DOHH2 (cell line): ENCODE measurements around the gene RASD2.

Experiments used
- H3F3A ChIP-seq: fragments of 200-600 bp; sonication (generic), shearing (Covaris generic); 2 replicates; pipeline ENCODE4 v1.6.0; 2016; ENCODE audit warnings: antibody characterized with exemption, mild to moderate bottlenecking; ENCODE audit not compliant: control insufficient read depth, insufficient read depth
- H3K27ac ChIP-seq: fragments of 200-600 bp; sonication (generic); 2 replicates; pipeline ENCODE4 v1.5.1; 2014; ENCODE audit warnings: low read depth, mild to moderate bottlenecking, low read length, moderate library complexity
- H3K27me3 ChIP-seq: fragments of 200-600 bp; sonication (generic); 2 replicates; pipeline ENCODE4 v1.6.1; 2014; ENCODE audit warnings: mild to moderate bottlenecking, low read length, mixed read lengths; ENCODE audit not compliant: control insufficient read depth
- H3K36me3 ChIP-seq: fragments of 200-600 bp; sonication (generic); 2 replicates; pipeline ENCODE4 v1.6.1; 2014; ENCODE audit warnings: mild to moderate bottlenecking, low read length, moderate library complexity, mixed read lengths; ENCODE audit not compliant: control insufficient read depth
- H3K4me1 ChIP-seq: fragments of 200-600 bp; sonication (generic); 2 replicates; pipeline ENCODE4 v1.6.1; 2014; ENCODE audit warnings: mild to moderate bottlenecking, low read length, mixed read lengths; ENCODE audit not compliant: control insufficient read depth
- H3K4me2 ChIP-seq: fragments of 200-600 bp; sonication (generic); 2 replicates; pipeline ENCODE4 v1.6.0; 2014; ENCODE audit warnings: mild to moderate bottlenecking, low read length, moderate library complexity
- H3K4me3 ChIP-seq: fragments of 200-600 bp; sonication (generic); 2 replicates; pipeline ENCODE4 v1.5.1; 2014; ENCODE audit warnings: mild to moderate bottlenecking, low read length, mixed read lengths
- H3K79me2 ChIP-seq: fragments of 200-600 bp; sonication (generic); 2 replicates; pipeline ENCODE4 v1.6.1; 2014; ENCODE audit warnings: mild to moderate bottlenecking, low read length, mixed read lengths; ENCODE audit not compliant: control insufficient read depth
- H3K9me2 ChIP-seq: fragments of 200-600 bp; sonication (generic); replicated peaks from 2 replicates; pipeline ENCODE4 v1.6.1; 2014; ENCODE audit warnings: mild to moderate bottlenecking, low read length, mixed read lengths; ENCODE audit not compliant: control insufficient read depth
- H3K9me3 ChIP-seq: fragments of 200-600 bp; sonication (generic); 2 replicates; pipeline ENCODE4 v1.6.1; 2014; ENCODE audit warnings: antibody characterized with exemption, low read length, mixed read lengths; ENCODE audit not compliant: control insufficient read depth, insufficient read depth
- H4K20me1 ChIP-seq: fragments of 200-600 bp; sonication (generic); 2 replicates; pipeline ENCODE4 v1.6.0; 2014; ENCODE audit warnings: low read depth, mild to moderate bottlenecking, antibody characterized with exemption, low read length, moderate library complexity; ENCODE audit not compliant: control insufficient read depth, insufficient read depth
- EZH2phosphoT487 ChIP-seq: fragments of 200-600 bp; sonication (generic); IDR thresholded peaks from 2 replicates; pipeline ENCODE4 v1.6.1; 2017; ENCODE audit warnings: borderline replicate concordance, mild to moderate bottlenecking, antibody characterized with exemption, low read length, moderate library complexity, mixed read lengths
- TF ChIP-seq, protein P1 (sequence below): fragments of 200-600 bp; sonication (generic); IDR thresholded peaks from one replicate; pipeline ENCODE4 v1.5.1; 2014; ENCODE audit warnings: antibody characterized with exemption, mild to moderate bottlenecking, low read depth, low read length; ENCODE audit not compliant: poor library complexity, severe bottlenecking

RASD2 gene

GRCh38 chr22:35580351-35581022 lies 39.9 kb downstream of the RASD2 start:
- Histone ChIP-seq H3K9me3 (no peaks in the 10 kb centered on the region), H3K79me2 (no peaks in the 10 kb centered on the region), H3K36me3 (no peaks in the 10 kb centered on the region), H3K9me2 (no peaks in the 10 kb centered on the region), H3F3A (no peaks in the 10 kb centered on the region), H3K4me1 (no peaks in the 10 kb centered on the region), H3K4me3 (no peak overlapping the region), H3K27ac (no peak overlapping the region), H3K27me3 (0 out of 2 replicates have a peak, but pooled peaks cover 3% of the 10 kb centered on the region), H3K4me2 (no peak overlapping the region), H4K20me1 (no peaks in the 10 kb centered on the region)
- TF ChIP-seq EZH2phosphoT487 = no peak
- TF ChIP-seq, protein P1, sequence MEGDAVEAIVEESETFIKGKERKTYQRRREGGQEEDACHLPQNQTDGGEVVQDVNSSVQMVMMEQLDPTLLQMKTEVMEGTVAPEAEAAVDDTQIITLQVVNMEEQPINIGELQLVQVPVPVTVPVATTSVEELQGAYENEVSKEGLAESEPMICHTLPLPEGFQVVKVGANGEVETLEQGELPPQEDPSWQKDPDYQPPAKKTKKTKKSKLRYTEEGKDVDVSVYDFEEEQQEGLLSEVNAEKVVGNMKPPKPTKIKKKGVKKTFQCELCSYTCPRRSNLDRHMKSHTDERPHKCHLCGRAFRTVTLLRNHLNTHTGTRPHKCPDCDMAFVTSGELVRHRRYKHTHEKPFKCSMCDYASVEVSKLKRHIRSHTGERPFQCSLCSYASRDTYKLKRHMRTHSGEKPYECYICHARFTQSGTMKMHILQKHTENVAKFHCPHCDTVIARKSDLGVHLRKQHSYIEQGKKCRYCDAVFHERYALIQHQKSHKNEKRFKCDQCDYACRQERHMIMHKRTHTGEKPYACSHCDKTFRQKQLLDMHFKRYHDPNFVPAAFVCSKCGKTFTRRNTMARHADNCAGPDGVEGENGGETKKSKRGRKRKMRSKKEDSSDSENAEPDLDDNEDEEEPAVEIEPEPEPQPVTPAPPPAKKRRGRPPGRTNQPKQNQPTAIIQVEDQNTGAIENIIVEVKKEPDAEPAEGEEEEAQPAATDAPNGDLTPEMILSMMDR = no peak

DNA sequence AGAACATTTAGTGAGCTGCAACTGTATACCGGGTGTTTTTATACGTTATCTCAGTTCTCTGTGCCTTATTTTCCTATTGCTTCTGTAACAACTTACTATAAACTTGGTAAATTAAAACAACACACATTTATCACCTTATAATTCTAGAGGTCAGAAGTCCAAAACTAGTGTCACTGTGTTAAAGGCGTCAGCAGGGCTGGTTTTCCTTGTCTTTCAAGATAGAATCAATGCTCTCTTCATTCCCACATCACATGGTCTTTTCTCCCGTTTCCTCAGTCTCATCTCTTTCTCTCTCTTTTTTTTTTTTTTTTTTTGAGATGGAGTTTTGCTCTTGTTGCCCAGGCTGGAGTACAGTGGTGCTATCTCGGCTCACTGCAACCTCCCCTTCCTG lies 40.4 kb downstream of the RASD2 start:
- Histone ChIP-seq H3K9me2 (no peaks in the 10 kb centered on the region), H3K27ac (no peak overlapping the region), H3K4me3 (no peak overlapping the region), H3K36me3 (no peaks in the 10 kb centered on the region), H3K27me3 (0 out of 2 replicates have a peak, but pooled peaks cover 3% of the 10 kb centered on the region), H3K9me3 (no peaks in the 10 kb centered on the region), H3K4me2 (no peak overlapping the region), H3F3A (no peaks in the 10 kb centered on the region), H3K79me2 (no peaks in the 10 kb centered on the region), H4K20me1 (no peaks in the 10 kb centered on the region), H3K4me1 (no peaks in the 10 kb centered on the region)
- no peak for TF ChIP-seq EZH2phosphoT487
- TF ChIP-seq, protein P1 = no peak

- Histone ChIP-seq H3K36me3 (no peaks in the 10 kb centered on the region), H3F3A (no peaks in the 10 kb centered on the region), H4K20me1 (no peaks in the 10 kb centered on the region), H3K4me3 (no peak overlapping the region), H3K4me1 (no peaks in the 10 kb centered on the region), H3K79me2 (no peaks in the 10 kb centered on the region), H3K27ac (no peak overlapping the region), H3K9me3 (no peaks in the 10 kb centered on the region), H3K9me2 (no peaks in the 10 kb centered on the region), H3K4me2 (no peak overlapping the region), H3K27me3 (0 out of 2 replicates have a peak, but pooled peaks cover 3% of the 10 kb centered on the region)
- TF ChIP-seq, protein P1 = no peak
Observed at GRCh38 chr22:35582218-35582860, 41.7 kb downstream of the RASD2 start.
